Prostate gland (tissue), 2 donors: ENCODE data around the gene HOXA11. TPM values are rescaled to one million over a fixed set of nuclear protein-coding genes. Genes with fewer than 3 reads are reported as not detected.

Experiments used
- DNase-seq: peaks from one replicate; pipeline ENCODE4 v3.0.0-alpha.2; 2019; ENCODE audit warnings: low spot score
- H3K27ac ChIP-seq, 2 donors: fragments of 200-600 bp; sonication (generic); 2 replicates each; pipeline ENCODE4 v1.5.1; 2017 to 2019
- H3K27me3 ChIP-seq: fragments of 200-600 bp; sonication (generic); replicated peaks from 2 replicates; pipeline ENCODE4 v1.5.1; 2019; ENCODE audit not compliant: insufficient read depth
- H3K36me3 ChIP-seq, 2 donors: fragments of 200-600 bp; sonication (generic); 1 replicate in 1 of 2; 2 replicates in 1 of 2; pipeline versions ENCODE4 v1.5.1 to v1.8.1; 2017 to 2019
- H3K4me1 ChIP-seq: fragments of 200-600 bp; sonication (generic); replicated peaks from 2 replicates; pipeline ENCODE4 v1.5.1; 2019
- H3K4me3 ChIP-seq, 2 donors: fragments of 200-600 bp; sonication (generic); 2 replicates each; pipeline ENCODE4 v1.5.1; 2017 to 2019
- H3K9me3 ChIP-seq: fragments of 200-600 bp; sonication (generic); 2 replicates; pipeline ENCODE4 v1.5.1; 2017
- CTCF ChIP-seq, 4 experiments: fragments of 200-600 bp in 2 of 4; fragments of 450-650 bp in 2 of 4; sonication (generic) in 2 of 4; IDR thresholded peaks; 1 replicate in 3 of 4; 2 replicates in 1 of 4; pipeline ENCODE4 v1.5.1; 2016 to 2019; ENCODE audit warnings: antibody characterized with exemption in 4 of 4, mild to moderate bottlenecking in 2 of 4, moderate library complexity in 2 of 4
- POLR2A ChIP-seq: fragments of 450-650 bp; IDR thresholded peaks from one replicate; pipeline ENCODE4 v1.6.1; 2016; ENCODE audit warnings: antibody characterized with exemption, mild to moderate bottlenecking
- POLR2AphosphoS5 ChIP-seq: sonication (generic); formaldehyde crosslinking; IDR thresholded peaks from one replicate; pipeline ENCODE4 v1.6.1; 2017; ENCODE audit warnings: antibody characterized with exemption
- WGBS: methylation state at CpG from one replicate; pipeline ENCODE4 v1.1.5; 2018; 5-methylcytosine and 5-hydroxymethylcytosine counted together
- intact Hi-C: fragments of 100-400 bp; cut with DNase I; formaldehyde crosslinking; loops from one replicate; pipeline ENCODE4 v1.14.2; 2022
- total RNA-seq, 2 donors: library from RNA; depleted of rRNA; stranded (reverse); fragments of >200 nt; gene quantifications; one replicate each; pipeline ENCODE4 v1.1.0, GENCODE V29; 2016

Gene HOXA11
- total RNA-seq, 2 donors from 2014 or later = 8.5 to 9.8 TPM

- Histone ChIP-seq H3K9me3 (no peaks in the 10 kb centered on the region), H3K27me3 (no peaks in the 10 kb centered on the region), H3K4me1 (no peaks in the 10 kb centered on the region), H3K4me3 (peak overlapping the region; percentile 61 to 80), H3K27ac (peak overlapping the region; percentile 96), H3K36me3 (no peaks in the 10 kb centered on the region)
- DNase-seq = no peak
- TF ChIP-seq POLR2AphosphoS5 (no peak), CTCF (IDR thresholded peaks at IDR 0.05) (peak in 1 of 4 experiments; percentile 5), POLR2A (no peak)
- intact Hi-C loops = no loop called here
- 4% methylated on average over 30 of the region's 30 CpGs for WGBS
Measured at GRCh38 chr7:27171637-27172314, 13.3 kb downstream of the HOXA11 start.

GRCh38 chr7:27171325-27171636 lies 13.8 kb downstream of the HOXA11 start:
- 3% methylated on average over 8 of the region's 8 CpGs for WGBS
- Histone ChIP-seq H3K4me3 (peak overlapping the region; percentile 61 to 80), H3K27ac (peak overlapping the region; percentile 96), H3K9me3 (no peaks in the 10 kb centered on the region), H3K36me3 (no peaks in the 10 kb centered on the region), H3K4me1 (no peaks in the 10 kb centered on the region), H3K27me3 (no peaks in the 10 kb centered on the region)
- intact Hi-C loops = no loop called here
- no peak for DNase-seq
- TF ChIP-seq POLR2AphosphoS5 = no peak
- TF ChIP-seq CTCF (IDR thresholded peaks at IDR 0.05) = no peak
- TF ChIP-seq POLR2A = no peak

- no peak for TF ChIP-seq POLR2AphosphoS5
- TF ChIP-seq CTCF (IDR thresholded peaks at IDR 0.05) = no peak
- no peak for TF ChIP-seq POLR2A
- Histone ChIP-seq H3K4me3 (peak overlapping the region; percentile 61 to 80), H3K27ac (peak overlapping the region; percentile 96), H3K27me3 (no peaks in the 10 kb centered on the region), H3K36me3 (no peaks in the 10 kb centered on the region), H3K9me3 (no peaks in the 10 kb centered on the region), H3K4me1 (no peaks in the 10 kb centered on the region)
- intact Hi-C loops = no loop called here
- 9% methylated on average over 11 of the region's 11 CpGs for WGBS
- DNase-seq = no peak
Measured at GRCh38 chr7:27170426-27171324, 14.4 kb downstream of the HOXA11 start.

GRCh38 chr7:27169658-27170425 lies 15.2 kb downstream of the HOXA11 start:
- 5% methylated on average over 32 of the region's 46 CpGs for whole genome bisulfite sequencing
- H3K4me1 ChIP-seq = no peaks in the 10 kb centered on the region
- H3K9me3 ChIP-seq = no peaks in the 10 kb centered on the region
- DNase-seq = no peak
- peak overlapping the region; percentile 96 for H3K27ac ChIP-seq
- H3K36me3 ChIP-seq = no peaks in the 10 kb centered on the region
- intact Hi-C loops = loop anchor here (5.0 kb wide), 1 partner anchor 968 kb away; the partner anchor contains the start of genes CBX3 and HNRNPA2B1
- H3K4me3 ChIP-seq = peak overlapping the region; percentile 61 to 80
- H3K27me3 ChIP-seq = no peaks in the 10 kb centered on the region
- TF ChIP-seq POLR2A = no peak
- peak in 1 of 4 experiments; percentile 2 for TF ChIP-seq CTCF (IDR thresholded peaks at IDR 0.05)
- no peak for TF ChIP-seq POLR2AphosphoS5
